GM21515 (cell line): ENCODE data around the gene CCDC9B.

Experiments used
- ATAC-seq: cut with Tn5 transposase; IDR thresholded peaks from one replicate; pipeline ENCODE4 v1.9.1; 2021; ENCODE audit not compliant: unreplicated experiment

CCDC9B gene

DNA sequence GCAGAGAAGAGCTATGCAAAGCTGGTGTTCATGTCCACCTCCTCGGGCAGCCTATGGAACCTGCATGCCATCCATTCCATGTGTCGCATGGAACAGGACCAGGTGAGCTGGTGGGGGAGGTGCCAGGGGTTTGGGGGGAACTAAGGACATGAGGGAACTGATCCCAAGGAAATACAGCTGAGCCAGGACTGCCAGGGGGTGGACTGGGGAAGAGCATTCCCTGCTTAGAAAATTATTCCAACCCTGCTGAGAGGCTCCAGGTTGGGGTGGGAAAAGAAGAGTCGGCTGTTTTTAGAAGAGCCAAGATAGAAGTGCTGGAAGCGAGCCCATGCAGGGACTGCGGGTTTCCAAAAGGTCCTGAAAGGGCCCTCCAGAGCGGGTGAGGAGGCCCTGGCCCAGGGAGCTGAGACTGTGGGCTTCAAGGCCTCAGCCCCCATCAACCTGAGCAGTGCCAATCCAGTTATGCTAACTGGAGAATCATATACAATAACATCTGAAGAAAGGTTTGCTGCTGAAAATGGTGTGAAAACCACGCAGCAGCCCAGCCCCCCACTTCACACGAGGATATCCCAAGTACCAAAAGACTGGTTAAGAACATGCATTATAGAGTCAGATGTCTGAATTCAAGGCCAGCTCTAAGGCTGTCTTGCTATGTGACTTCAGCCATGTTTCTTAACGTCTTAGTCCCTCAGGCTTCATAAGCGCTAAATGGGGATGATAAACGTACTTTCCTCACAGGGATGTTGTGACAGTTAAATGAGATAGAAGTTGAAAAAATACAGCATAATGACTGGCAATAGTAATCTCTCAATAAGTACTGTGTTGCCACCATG is 25.1 kb upstream of the CCDC9B start:
- ATAC-seq: no peak

DNA sequence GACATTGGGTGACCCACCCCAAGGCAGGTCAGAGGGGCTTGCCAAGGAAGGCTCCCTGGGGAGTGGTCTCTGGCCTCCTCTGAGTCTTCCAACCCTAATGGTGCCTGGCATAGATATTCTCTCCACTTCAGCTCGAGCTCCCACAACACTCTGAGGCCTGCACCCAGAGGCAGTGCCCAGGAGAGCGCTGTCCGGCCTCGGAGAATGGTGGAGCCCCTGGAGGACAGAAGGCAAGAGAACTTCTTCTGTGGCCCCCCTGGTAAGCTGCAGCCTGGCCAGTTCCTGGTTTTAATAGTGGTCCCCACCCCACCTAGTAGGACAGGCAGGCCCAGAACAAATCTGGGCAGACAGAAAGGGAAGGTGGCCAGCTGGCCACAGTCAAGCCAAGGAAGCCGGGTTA is 24.3 kb upstream of the CCDC9B start:
- ATAC-seq: no peak

GRCh38 chr15:40364251-40364650 is 23.5 kb upstream of the CCDC9B start:
- ATAC-seq: no peak

GRCh38 chr15:40363611-40364010 is 22.9 kb upstream of the CCDC9B start:
- no peak for ATAC-seq

DNA sequence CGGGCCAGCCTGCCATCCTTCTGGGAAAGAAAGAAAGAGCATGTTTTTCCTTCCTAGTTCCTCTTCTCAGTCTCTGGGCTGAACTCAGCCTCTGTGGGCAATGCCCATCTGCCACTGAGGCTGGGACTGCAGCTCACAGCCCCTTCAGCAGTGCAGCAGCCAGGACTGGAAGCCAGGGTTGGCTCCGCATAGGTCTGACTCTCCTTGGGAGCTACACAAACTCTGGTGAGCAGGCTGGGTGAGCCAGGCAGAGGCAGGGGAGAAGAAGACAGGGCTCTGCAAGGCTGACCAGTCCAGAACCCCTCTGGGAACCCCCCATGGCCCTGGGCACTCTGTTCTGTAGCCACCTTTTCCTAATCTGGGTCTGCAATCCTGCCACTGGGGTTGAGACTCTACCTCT is 20.9 kb upstream of the CCDC9B start:
- no peak for ATAC-seq

DNA sequence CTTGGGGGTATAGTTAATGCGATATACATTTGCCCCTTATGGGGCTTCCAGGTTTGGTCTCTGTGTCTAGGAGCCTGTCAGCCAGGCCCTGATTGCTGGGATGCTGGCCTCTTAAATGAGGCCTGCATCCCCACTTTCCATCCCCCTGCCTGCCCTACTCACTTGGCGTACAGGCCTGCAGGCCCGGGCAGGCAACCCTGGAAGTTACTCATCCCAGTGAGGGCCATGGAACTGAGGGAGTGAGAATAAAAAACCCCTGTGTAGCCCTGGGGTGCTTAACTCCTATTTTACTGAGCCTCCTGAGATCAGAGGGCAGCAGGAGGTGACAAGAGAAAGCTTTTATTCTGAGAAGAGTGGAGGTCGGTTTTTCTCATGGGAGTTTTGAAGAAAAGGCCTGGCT is 19.3 kb upstream of the CCDC9B start:
- no peak for ATAC-seq

DNA sequence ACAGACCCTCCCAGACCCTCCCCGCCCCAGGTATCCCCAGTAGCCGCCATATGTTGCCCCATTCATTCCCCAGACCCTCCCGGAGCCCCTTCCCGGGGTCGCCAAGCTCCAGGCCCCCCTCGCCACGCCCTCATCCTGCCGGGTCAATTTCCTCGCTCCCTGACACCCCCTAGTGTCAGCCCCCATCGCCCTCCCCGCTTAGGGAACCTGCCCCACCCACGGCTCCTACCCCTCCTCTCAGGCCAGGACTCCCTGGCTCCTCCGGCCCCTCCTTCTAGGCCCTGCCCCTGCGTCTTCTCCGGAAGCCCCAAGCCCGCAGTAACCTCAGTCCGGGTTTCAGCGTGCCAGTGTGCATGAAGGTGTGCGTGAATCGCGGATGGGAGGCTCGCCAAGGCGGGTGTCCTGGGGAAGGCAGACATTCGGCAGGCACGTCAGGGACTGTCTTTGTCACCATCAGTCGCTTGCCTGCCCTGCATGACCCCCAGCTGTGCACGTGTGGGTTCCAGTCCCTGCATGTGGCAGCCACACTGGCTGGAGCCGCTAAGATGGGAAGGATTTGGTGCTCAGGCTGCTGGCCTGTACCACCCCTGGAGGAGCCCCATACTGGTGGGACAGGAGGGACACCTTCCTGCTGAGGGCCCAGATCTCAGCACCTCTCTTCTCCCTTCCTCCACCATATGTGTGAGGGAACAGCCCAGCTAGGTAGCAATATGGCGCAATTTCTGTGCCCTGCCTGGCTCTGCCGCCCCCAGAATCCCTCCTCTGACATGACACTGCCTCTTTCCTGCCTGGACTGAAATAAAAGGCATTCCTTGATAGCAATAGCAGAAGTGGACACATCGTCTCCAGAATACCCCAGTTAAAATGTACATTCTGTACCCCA is 18.0 kb upstream of the CCDC9B start:
- peak; percentile 10 for ATAC-seq

GRCh38 chr15:40357723-40358470 is 17.2 kb upstream of the CCDC9B start, which contains the start of gene DISP2:
Gene DISP2 (plus strand): TSS chr15:40358219. CDS start chr15:40358322, 103 bp downstream.
- peak; percentile 72 for ATAC-seq

- no peak for ATAC-seq
These were observed 16.5 kb upstream of the CCDC9B start for GRCh38 chr15:40357246-40357645.

DNA sequence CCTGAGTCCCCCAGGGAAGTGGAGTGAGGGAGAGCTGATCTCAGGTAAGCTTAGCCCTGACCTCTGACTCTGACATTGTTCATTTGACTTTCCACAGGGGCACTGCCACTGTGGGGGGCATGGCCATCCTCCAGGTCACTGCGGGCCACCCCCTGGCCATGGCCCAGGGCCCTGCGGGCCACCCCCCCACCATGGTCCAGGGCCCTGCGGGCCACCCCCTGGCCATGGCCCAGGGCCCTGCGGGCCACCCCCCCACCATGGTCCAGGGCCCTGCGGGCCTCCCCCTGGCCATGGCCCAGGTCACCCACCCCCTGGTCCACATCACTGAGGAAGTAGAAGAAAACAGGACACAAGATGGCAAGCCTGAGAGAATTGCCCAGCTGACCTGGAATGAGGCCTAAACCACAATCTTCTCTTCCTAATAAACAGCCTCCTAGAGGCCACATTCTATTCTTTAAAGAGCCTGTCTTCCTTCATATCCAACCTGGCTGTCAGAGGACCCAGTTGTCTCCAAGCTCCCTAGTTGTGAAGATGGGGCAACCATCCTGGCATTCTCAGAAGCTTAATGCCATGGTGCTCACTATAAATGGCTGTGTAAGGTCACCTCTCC is 15.3 kb upstream of the CCDC9B start:
- no peak for ATAC-seq

DNA sequence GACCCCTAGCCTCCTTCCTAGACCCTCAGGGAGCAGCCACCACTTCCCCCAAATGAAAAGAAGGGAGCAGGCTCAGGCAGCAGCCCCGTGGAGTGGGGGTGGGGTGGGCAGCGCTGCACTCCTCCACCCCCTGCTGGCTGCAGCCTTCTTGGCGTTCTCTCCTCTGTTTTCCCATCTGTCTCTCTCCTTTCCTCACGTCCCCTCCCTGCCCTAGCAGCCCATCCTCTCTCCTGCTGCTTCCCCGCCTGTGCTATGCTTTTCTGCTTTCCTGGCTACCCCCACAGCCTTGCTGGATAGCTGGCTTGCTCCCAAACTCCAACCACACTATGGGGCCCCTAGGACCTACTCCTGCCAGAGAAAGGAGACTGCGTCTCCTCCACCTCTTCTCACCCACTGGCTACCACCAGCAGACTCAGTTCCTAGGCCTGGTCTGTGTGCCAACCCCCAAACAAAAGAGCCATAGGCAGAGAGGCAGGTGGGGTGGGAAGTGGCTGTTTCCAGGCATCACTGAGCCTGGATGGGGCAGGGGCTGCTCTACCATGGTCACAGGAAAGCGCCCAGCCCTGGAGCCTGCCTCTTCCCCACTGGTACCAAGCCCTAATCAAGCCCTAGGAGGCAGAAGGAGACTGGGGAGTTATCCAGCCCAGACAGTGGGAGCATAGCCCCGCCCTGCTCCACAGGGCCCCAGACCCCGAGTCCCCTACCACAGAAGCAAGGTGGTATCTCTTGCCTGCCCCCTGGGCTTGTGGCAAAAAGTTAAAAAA is 13.9 kb upstream of the CCDC9B start:
- no peak for ATAC-seq

GRCh38 chr15:40353697-40354096 is 13.0 kb upstream of the CCDC9B start:
- ATAC-seq: no peak

GRCh38 chr15:40352281-40352901 is 11.7 kb upstream of the CCDC9B start:
- ATAC-seq: no peak

DNA sequence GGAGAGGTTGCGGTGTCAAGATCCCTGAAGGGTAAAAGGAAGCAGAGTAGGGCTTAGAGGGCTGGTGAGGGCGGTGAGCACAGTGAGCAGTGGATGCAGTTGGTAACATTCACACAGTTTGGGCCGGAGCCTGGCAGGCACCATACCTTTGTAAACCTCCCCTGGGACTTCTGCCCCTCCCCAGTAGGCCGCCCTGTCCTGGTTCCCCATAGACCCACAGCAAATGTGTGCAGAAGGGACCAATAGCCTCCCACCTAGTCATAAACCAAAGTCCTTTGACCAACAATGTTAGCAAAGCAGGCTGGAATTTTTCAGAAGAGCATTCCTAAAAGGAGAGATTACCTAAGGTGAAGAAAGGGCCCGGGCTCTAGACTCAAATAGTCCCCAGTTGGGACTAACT is 8.4 kb upstream of the CCDC9B start:
- no peak for ATAC-seq

DNA sequence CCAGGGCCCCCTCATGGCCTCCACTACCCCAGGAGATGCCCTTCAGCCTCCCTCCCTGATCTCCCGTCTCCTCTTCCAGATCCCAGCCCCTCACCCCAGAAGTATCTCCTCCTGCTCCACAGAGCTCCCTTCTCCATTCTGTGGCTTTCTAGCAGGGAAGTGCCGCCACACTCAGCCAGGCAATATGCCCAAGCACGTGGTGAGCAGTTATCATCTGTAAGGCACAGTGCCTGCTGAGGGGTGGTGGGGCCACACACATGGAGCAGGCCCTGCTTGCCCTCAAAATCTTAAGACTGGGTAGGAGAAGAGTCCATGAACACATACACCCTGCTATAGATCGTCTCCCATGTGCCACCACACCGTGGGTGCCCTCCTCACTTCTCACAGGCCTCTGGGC is 7.7 kb upstream of the CCDC9B start:
- no peak for ATAC-seq

- no peak for ATAC-seq
These were observed 7.1 kb upstream of the CCDC9B start for GRCh38 chr15:40347559-40348473.

DNA sequence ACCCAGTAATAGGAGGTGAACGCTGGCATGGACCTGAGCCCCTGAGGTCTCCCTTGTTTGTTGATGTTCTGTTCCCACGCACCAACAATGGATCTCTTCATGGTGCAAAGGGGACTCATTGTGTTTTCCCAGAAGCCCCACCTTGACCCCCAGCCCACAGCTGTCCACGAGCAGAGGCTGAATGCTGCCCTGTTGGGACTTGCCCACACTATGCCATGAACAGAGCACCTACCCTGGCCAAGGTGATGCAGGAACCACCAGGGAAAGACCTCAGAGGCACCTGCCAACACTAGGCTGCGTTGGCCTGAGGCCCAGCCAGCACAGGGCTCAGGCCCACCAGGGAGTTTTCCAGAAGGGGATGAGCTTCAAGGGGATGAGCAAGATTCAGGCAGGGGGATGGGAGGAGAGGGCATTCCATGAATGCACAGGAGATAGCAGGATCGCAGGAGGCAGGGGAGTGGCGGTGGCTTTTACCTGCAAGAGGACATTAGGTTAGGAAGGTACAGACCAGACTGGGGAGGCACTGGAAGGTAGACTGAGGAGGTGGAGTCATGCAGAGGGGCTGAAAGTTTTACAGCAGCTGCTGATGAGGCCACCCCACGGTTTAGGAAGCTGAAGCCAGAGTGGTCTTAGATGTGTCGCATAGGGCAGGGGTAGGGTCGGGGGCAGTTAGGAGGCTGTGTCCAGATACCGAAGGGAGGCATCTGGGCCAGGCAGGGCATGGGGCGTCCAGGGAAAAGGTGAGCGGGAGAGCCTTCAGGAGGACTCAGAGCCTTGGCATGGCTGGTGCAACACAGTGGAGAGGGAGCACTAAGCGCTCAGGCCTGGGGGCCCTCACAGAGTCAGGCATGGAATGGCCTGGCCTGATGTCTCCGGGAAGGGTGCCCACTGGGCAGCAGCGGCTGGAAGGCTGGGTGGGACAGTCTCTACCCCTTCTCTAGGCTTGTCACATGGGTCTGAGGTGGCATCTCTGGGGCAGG is 6.1 kb upstream of the CCDC9B start:
- ATAC-seq: no peak
